Tibial artery (tissue), 4 donors: ENCODE measurements around the gene GZMM.
A peak's percentile ranks its signal among the peaks of the same experiment; 100 is the strongest.

Experiments used
- DNase-seq, 2 donors: peaks; one replicate each; pipeline ENCODE4 v3.0.0-alpha.2; 2019
- H3K27ac ChIP-seq, 2 donors: fragments of 200-600 bp; sonication (generic) in 1 of 2; 1 replicate in 1 of 2; 2 replicates in 1 of 2; pipeline ENCODE4 v1.5.1; 2018 to 2019; ENCODE audit warnings: mild to moderate bottlenecking in 1 of 2
- H3K27me3 ChIP-seq, 2 donors: fragments of 200-600 bp; sonication (generic) in 1 of 2; one replicate each; pipeline versions ENCODE4 v1.5.1 to v1.6.0; 2016 to 2019
- H3K36me3 ChIP-seq, 3 donors: fragments of 200-600 bp; sonication (generic) in 2 of 3; one replicate each; pipeline ENCODE4 v1.5.1; 2016 to 2019; ENCODE audit warnings: mild to moderate bottlenecking in 2 of 3
- H3K4me1 ChIP-seq, 4 donors: fragments of 200-600 bp; sonication (generic) in 2 of 4; 1 replicate in 3 of 4; 2 replicates in 1 of 4; pipeline ENCODE4 v1.5.1; 2016 to 2019
- H3K4me3 ChIP-seq, 2 donors: fragments of 200-600 bp; sonication (generic) in 1 of 2; 1 replicate in 1 of 2; 2 replicates in 1 of 2; pipeline ENCODE4 v1.5.1; 2018 to 2019; ENCODE audit warnings: mild to moderate bottlenecking in 2 of 2
- H3K9me3 ChIP-seq, 3 donors: fragments of 200-600 bp; sonication (generic) in 1 of 3; one replicate each; pipeline ENCODE4 v1.5.1; 2016 to 2019
- CTCF ChIP-seq, 2 experiments: fragments of 200-600 bp in 1 of 2; fragments of 450-650 bp in 1 of 2; IDR thresholded peaks; one replicate each; pipeline ENCODE4 v1.5.1; 2017 to 2019; ENCODE audit warnings: antibody characterized with exemption in 2 of 2, mild to moderate bottlenecking in 1 of 2, moderate library complexity in 1 of 2
- intact Hi-C: fragments of 100-400 bp; cut with DNase I; formaldehyde crosslinking; loops from one replicate; pipeline ENCODE4 v1.15.0; 2023; ENCODE audit warnings: low total_unique reads

GZMM gene

GRCh38 chr19:573519-573825 is 29.6 kb downstream of the GZMM start:
- Histone ChIP-seq H3K9me3 (no peaks in the 10 kb centered on the region), H3K4me1 (peaks cover 0 to 53% (median 42%) of the 10 kb centered on the region in 4 donors), H3K4me3 (peak overlapping the region; percentile 93 to 98), H3K27me3 (no peaks in the 10 kb centered on the region), H3K36me3 (peaks cover 0 to 11% (median 6%) of the 10 kb centered on the region in 3 donors), H3K27ac (peak overlapping the region; percentile 80 to 87)
- intact Hi-C loops, result no loop called here
- DNase-seq, result no peak
- no peak for TF ChIP-seq CTCF (IDR thresholded peaks at IDR 0.05)

GRCh38 chr19:574658-575526 is 31.0 kb downstream of the GZMM start:
- no peak for DNase-seq
- Histone ChIP-seq H3K27me3 (no peaks in the 10 kb centered on the region), H3K36me3 (peaks cover 6 to 20% (median 10%) of the 10 kb centered on the region in 3 donors), H3K4me3 (peak overlapping the region; percentile 12 to 15), H3K4me1 (peaks cover 0 to 53% (median 42%) of the 10 kb centered on the region in 4 donors), H3K27ac (no peak overlapping the region), H3K9me3 (no peaks in the 10 kb centered on the region)
- no peak for TF ChIP-seq CTCF (IDR thresholded peaks at IDR 0.05)
- intact Hi-C loops, result no loop called here

- intact Hi-C loops, result no loop called here
- Histone ChIP-seq H3K4me1 (peaks cover 0 to 52% (median 42%) of the 10 kb centered on the region in 4 donors), H3K27ac (no peak overlapping the region), H3K4me3 (peak overlapping the region; percentile 12 to 15), H3K36me3 (peaks cover 15 to 29% (median 16%) of the 10 kb centered on the region in 3 donors), H3K9me3 (no peaks in the 10 kb centered on the region), H3K27me3 (no peaks in the 10 kb centered on the region)
- no peak for TF ChIP-seq CTCF (IDR thresholded peaks at IDR 0.05)
- no peak for DNase-seq
Observed at GRCh38 chr19:575527-576506, 32.0 kb downstream of the GZMM start.

GRCh38 chr19:576768-577438 is 33.0 kb downstream of the GZMM start:
- H3K4me3 ChIP-seq, result no peak overlapping the region
- H3K9me3 ChIP-seq, result no peaks in the 10 kb centered on the region
- intact Hi-C loops, result no loop called here
- peaks cover 0 to 44% (median 33%) of the 10 kb centered on the region in 4 donors for H3K4me1 ChIP-seq
- H3K27ac ChIP-seq, result no peak overlapping the region
- DNase-seq, result no peak
- no peak for TF ChIP-seq CTCF (IDR thresholded peaks at IDR 0.05)
- H3K27me3 ChIP-seq, result peaks cover 0 to 4% of the 10 kb centered on the region in 2 donors
- H3K36me3 ChIP-seq, result peaks cover 23 to 40% (median 27%) of the 10 kb centered on the region in 3 donors
